GM12892 (cell line): ENCODE data around the gene RSPH4A.
"Not testable (repeated sequence)": the region's sequence is repeated elsewhere in the genome, so short reads cannot be mapped to it uniquely, and the experiment has no call there.

Experiments
- DNase-seq: peaks from one replicate; pipeline ENCODE4 v3.0.0; 2011; ENCODE audit not compliant: insufficient read length
- FAIRE-seq: peaks from 2 replicates; lab custom pipeline; 2011; peaks lifted over from hg19 to GRCh38; lab: Jason Lieb, UNC
- POLR2A ChIP-seq: IDR thresholded peaks from 2 replicates; pipeline ENCODE4 v1.6.1; 2011; ENCODE audit warnings: low read depth, low read length, control low read depth
- POLR2AphosphoS5 ChIP-seq: IDR thresholded peaks from 2 replicates; pipeline ENCODE4 v1.6.1; 2011; ENCODE audit warnings: low read depth, low read length, control low read depth
- TAF1 ChIP-seq: IDR thresholded peaks from 2 replicates; pipeline ENCODE4 v1.6.1; 2011; ENCODE audit warnings: low read depth, mild to moderate bottlenecking, control low read depth, low read length, borderline replicate concordance

The RSPH4A gene

GRCh38 chr6:116580198-116580597 lies 36.1 kb upstream of the RSPH4A start:
- FAIRE-seq (no peak), DNase-seq (no peak)
- TF ChIP-seq POLR2A, result no peak

- TF ChIP-seq POLR2AphosphoS5 (no peak), TAF1 (no peak), POLR2A (no peak)
- DNase-seq (no peak), FAIRE-seq (no peak)
These were observed 30.0 kb upstream of the RSPH4A start for GRCh38 chr6:116586276-116586675.

- FAIRE-seq (no peak), DNase-seq (no peak)
- no peak for TF ChIP-seq TAF1
- no peak for TF ChIP-seq POLR2A
- TF ChIP-seq POLR2AphosphoS5, result no peak
These were observed 29.5 kb upstream of the RSPH4A start for GRCh38 chr6:116586738-116587137.

GRCh38 chr6:116595247-116595646 lies 21.0 kb upstream of the RSPH4A start:
- FAIRE-seq, result no peak
- DNase-seq, result no peak
- TF ChIP-seq TAF1, result no peak

- FAIRE-seq, result peak; percentile 42
- no peak for DNase-seq
- no peak for TF ChIP-seq TAF1
- TF ChIP-seq POLR2A, result no peak
- no peak for TF ChIP-seq POLR2AphosphoS5
These were observed 19.5 kb upstream of the RSPH4A start for GRCh38 chr6:116596815-116597214.

- not testable (repeated sequence) for FAIRE-seq, DNase-seq
These were observed 12.4 kb upstream of the RSPH4A start for GRCh38 chr6:116603916-116604315.

- FAIRE-seq, DNase-seq: not testable (repeated sequence)
These were observed 11.4 kb upstream of the RSPH4A start for GRCh38 chr6:116604868-116605267.

- FAIRE-seq (no peak), DNase-seq (no peak)
- TF ChIP-seq TAF1 (no peak), POLR2AphosphoS5 (no peak), POLR2A (no peak)
These were observed 10.3 kb upstream of the RSPH4A start for GRCh38 chr6:116605935-116606334.

- no peak for FAIRE-seq
- TF ChIP-seq TAF1 (no peak), POLR2AphosphoS5 (no peak), POLR2A (no peak)
- DNase-seq, result no peak
These were observed 5.2 kb upstream of the RSPH4A start for GRCh38 chr6:116611056-116611455.

- no peak for TF ChIP-seq POLR2AphosphoS5
- TF ChIP-seq TAF1, result no peak
- FAIRE-seq (no peak), DNase-seq (no peak)
These were observed 416 bp downstream of the RSPH4A start for GRCh38 chr6:116616737-116617053.

- no peak for DNase-seq
- FAIRE-seq, result no peak
- no peak for TF ChIP-seq POLR2AphosphoS5
These were observed 7.9 kb downstream of the RSPH4A start for GRCh38 chr6:116624036-116624805.

GRCh38 chr6:116625872-116626271 lies 9.6 kb downstream of the RSPH4A start:
- TF ChIP-seq POLR2AphosphoS5, result no peak
- no peak for TF ChIP-seq TAF1
- TF ChIP-seq POLR2A, result no peak
- no peak for FAIRE-seq
- no peak for DNase-seq

GRCh38 chr6:116629563-116629981 lies 13.3 kb downstream of the RSPH4A start:
- TF ChIP-seq POLR2A, result no peak
- TF ChIP-seq TAF1, result no peak
- TF ChIP-seq POLR2AphosphoS5, result no peak
- no peak for DNase-seq
- FAIRE-seq, result no peak
